ENCODE measurements around the gene CAND1. TPM values are rescaled to one million over a fixed set of nuclear protein-coding genes. Genes with fewer than 3 reads are reported as not detected.

CAND1 gene
- 100 to 1,000 TPM; 143 to 159 TPM for total RNA-seq

DNA sequence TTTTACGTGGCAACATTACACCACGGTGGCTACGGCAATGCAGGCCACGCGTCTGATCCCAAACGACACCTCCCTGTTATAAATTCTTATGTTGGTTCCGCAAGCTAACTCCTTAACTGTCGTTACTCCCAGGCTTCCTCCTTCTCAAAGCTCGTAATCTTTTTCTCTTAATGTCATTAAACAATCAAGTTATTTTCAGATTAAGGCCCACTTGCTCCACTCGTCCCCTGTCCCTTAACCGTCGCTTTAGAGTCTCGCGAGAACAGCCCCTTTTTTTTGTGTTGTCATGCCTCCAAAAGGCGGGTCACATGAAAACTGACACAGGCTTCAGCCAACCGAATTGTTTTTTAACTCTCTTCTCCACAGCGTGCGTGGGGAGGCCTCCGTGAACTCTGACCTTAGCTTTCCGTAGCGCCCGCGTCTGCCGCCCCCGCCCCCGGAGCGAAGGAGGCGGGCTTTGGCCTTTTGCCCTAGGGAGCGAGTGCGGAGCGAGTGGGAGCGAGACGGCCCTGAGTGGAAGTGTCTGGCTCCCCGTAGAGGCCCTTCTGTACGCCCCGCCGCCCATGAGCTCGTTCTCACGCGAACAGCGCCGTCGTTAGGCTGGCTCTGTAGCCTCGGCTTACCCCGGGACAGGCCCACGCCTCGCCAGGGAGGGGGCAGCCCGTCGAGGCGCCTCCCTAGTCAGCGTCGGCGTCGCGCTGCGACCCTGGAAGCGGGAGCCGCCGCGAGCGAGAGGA is at the start of gene CAND1:
TSS of gene CAND1 (plus strand) at position 463 of the 737 bp plus-strand sequence. CDS start 360 bp downstream, outside the sequence.
- Mint-ChIP-seq H3K36me3 (ENCODE audit: low read depth) (peaks cover 15% of the 10 kb centered on the region), H3K27me3 (no peaks in the 10 kb centered on the region), H3K9me3 (no peaks in the 10 kb centered on the region), H3K4me1 (peaks cover 38% of the 10 kb centered on the region), H3K4me3 (peak within 1 kb of the TSS; percentile 96), H3K27ac (peak within 1 kb of the TSS; percentile 99)
- DNase-seq, result peak; percentile 97
- CTCF ChIA-PET, result interaction anchor here (0.7 to 1.8 kb wide), 10 partner anchors 10 to 890 kb away, joined by 3 to 6 read pairs (median 3); no protein-coding TSS in a partner anchor
- POLR2A ChIA-PET, result interaction anchor here (1.2 kb wide), 1 partner anchor 85 kb away, joined by 3 read pairs; no protein-coding TSS in a partner anchor

DNA sequence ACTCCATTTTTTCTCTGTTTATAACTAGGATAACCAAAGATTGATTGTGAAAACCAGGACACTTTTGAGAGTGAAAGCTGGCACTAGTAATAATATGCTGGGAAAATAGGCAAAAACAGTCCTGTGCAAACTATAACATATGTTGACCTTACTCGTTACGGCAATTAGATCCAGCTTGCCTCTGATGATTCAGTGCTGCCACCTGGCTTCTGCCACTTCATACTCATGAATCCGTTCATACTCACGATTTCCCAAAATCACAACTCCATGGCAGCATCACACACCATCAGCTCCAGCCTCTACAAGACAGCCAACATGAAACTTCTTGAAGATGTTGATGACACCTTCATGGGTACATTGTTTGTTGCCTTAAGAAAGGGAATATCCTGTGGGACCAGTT is 49.1 kb upstream of the CAND1 start:
- ChIA-PET POLR2A (no interaction called here), CTCF (no interaction called here)
- H3K9me3 Mint-ChIP-seq, result no peaks in the 10 kb centered on the region
- no peak overlapping the region for H3K27ac Mint-ChIP-seq
- no peaks in the 10 kb centered on the region for H3K36me3 Mint-ChIP-seq (ENCODE audit: low read depth)
- H3K4me1 Mint-ChIP-seq, result no peaks in the 10 kb centered on the region
- DNase-seq, result no peak
- H3K27me3 Mint-ChIP-seq, result no peaks in the 10 kb centered on the region
- H3K4me3 Mint-ChIP-seq, result no peak overlapping the region

DNA sequence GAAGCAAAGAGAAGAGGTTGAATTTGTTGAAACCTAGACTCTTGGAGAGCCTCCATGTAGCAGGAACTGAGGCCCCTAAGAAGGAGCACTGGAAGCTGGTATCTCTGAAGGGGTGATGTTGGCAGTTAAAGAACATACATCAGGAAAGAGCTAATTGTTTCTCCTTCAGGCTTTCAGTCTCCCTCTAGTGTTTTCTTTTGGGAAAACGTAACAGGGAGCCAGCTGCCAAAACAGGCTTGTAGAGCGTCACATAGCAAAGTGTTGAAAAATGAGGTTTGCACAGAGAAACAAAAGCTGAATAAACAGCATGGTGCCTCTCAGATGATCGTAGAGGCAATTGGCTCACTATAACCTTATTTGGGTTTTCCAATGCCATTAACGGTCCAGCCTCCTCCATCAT is 46.9 kb upstream of the CAND1 start:
- H3K4me1 Mint-ChIP-seq, result no peaks in the 10 kb centered on the region
- no peaks in the 10 kb centered on the region for H3K36me3 Mint-ChIP-seq (ENCODE audit: low read depth)
- ChIA-PET CTCF (interaction anchor here (1.2 kb wide), 1 partner anchor 78 kb away, joined by 3 read pairs; no protein-coding TSS in a partner anchor), POLR2A (no interaction called here)
- H3K27me3 Mint-ChIP-seq, result no peaks in the 10 kb centered on the region
- H3K4me3 Mint-ChIP-seq, result no peak overlapping the region
- no peak for DNase-seq
- no peaks in the 10 kb centered on the region for H3K9me3 Mint-ChIP-seq
- H3K27ac Mint-ChIP-seq, result no peak overlapping the region

DNA sequence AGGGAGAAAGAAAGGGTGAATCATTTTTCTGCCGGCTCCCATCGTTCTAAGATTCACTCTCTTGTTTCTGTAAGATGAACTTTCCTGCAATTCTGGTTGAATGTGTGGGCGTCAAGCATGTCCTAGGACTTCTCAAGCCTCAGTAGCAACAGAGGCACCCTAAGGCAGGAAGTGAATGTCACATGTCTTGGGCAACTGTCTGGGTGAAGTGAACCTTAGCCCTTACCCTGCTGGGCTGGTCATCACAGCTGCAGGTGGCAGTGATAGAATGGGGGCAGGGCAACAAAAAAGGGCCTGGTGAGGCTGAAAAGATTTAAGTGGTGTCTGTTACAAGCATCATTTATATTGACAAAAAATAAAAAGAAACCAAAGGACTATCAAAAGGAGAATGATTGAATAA is 45.9 kb upstream of the CAND1 start:
- no peaks in the 10 kb centered on the region for H3K4me1 Mint-ChIP-seq
- no peak for DNase-seq
- no peak overlapping the region for H3K4me3 Mint-ChIP-seq
- ChIA-PET CTCF (no interaction called here), POLR2A (no interaction called here)
- no peaks in the 10 kb centered on the region for H3K9me3 Mint-ChIP-seq
- no peaks in the 10 kb centered on the region for H3K27me3 Mint-ChIP-seq
- H3K36me3 Mint-ChIP-seq (ENCODE audit: low read depth), result no peaks in the 10 kb centered on the region
- H3K27ac Mint-ChIP-seq, result no peak overlapping the region

DNA sequence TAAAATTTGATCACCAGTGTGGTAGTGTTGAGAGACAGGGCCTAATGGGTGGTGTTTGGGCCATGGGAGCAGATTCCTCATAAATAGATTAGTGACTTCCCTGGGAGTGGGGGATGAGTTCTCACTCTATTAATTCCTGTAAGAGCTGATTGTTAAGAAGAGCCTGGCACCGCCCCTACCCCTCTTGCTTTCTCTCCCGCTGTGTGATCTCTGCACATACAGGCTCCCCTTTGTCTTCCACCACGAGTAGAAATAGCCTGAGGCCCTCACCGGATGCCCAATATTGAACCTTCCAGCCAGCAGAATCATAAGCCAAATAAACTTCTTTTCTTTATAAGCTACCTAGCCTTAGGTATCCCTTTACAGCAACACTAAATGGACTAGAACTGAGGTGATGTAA is 31.9 kb upstream of the CAND1 start:
- no peak overlapping the region for H3K4me3 Mint-ChIP-seq
- no peak overlapping the region for H3K27ac Mint-ChIP-seq
- H3K4me1 Mint-ChIP-seq, result no peaks in the 10 kb centered on the region
- CTCF ChIA-PET, result no interaction called here
- H3K9me3 Mint-ChIP-seq, result peaks cover 6% of the 10 kb centered on the region
- no peaks in the 10 kb centered on the region for H3K36me3 Mint-ChIP-seq (ENCODE audit: low read depth)
- POLR2A ChIA-PET, result no interaction called here
- DNase-seq, result no peak
- peaks cover 4% of the 10 kb centered on the region for H3K27me3 Mint-ChIP-seq

DNA sequence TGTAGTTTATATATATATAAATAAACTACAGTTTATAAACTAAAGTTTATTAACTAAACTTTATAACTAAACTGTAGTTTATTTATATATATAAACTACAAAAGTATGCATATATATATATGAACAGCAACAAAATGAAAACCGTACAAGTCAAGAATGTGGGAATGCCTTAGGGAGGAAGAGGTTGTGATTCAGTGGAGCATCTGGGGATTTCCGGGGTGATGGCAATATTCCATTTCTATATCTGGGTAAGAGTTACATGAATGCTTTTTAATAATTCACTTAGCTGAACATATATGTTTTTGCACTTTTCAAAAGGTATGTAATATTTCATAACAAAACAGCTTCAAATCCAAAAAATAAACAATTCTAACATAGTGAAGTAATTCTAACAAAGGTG is 30.1 kb upstream of the CAND1 start:
- Mint-ChIP-seq H3K9me3 (peaks cover 4% of the 10 kb centered on the region), H3K4me1 (no peaks in the 10 kb centered on the region), H3K27ac (no peak overlapping the region), H3K27me3 (peaks cover 4% of the 10 kb centered on the region), H3K36me3 (ENCODE audit: low read depth) (no peaks in the 10 kb centered on the region), H3K4me3 (no peak overlapping the region)
- ChIA-PET POLR2A (no interaction called here), CTCF (no interaction called here)
- no peak for DNase-seq

DNA sequence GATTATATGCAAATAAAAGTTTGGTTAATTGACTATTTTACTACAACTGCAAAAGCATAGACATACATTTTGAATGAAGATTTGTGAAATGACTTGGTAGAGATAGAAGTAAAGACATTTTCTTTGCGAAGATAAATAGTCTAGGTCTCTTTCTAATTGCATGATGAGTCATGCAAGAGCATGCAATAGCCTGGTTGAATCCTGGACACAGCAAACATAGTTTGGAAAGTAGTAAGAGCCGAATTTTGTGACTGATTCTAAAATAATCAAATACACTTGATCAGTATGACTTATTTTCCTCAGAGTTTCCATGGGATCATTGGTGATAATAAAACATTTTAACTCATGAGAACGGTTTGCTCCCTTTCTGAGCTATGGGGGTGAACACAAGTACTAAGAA is 27.7 kb upstream of the CAND1 start:
- no peak for DNase-seq
- Mint-ChIP-seq H3K27ac (no peak overlapping the region), H3K36me3 (ENCODE audit: low read depth) (no peaks in the 10 kb centered on the region), H3K4me3 (no peak overlapping the region), H3K9me3 (no peaks in the 10 kb centered on the region), H3K4me1 (no peaks in the 10 kb centered on the region), H3K27me3 (no peaks in the 10 kb centered on the region)
- CTCF ChIA-PET, result no interaction called here
- POLR2A ChIA-PET, result no interaction called here

DNA sequence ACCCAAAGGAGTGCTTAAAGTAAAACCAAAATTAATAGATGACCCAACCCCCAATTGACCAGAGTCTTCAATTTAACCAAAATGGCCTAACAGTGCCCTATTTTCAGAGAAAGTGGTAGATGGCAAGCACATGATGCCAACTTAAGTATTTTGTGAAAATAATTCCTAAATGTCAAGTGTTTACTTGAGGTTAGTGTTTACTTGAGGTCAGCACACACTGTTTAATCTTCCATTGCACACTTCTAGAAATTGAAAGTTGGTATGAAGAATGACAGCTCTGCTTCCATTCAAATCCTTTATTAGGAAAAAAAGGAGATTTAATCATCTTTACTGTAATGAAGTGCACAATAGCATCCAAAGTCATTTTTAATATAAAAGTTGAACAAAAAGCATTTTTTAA is 25.9 kb upstream of the CAND1 start:
- H3K27me3 Mint-ChIP-seq, result no peaks in the 10 kb centered on the region
- no peaks in the 10 kb centered on the region for H3K9me3 Mint-ChIP-seq
- H3K4me1 Mint-ChIP-seq, result no peaks in the 10 kb centered on the region
- no peak overlapping the region for H3K27ac Mint-ChIP-seq
- ChIA-PET POLR2A (no interaction called here), CTCF (no interaction called here)
- H3K36me3 Mint-ChIP-seq (ENCODE audit: low read depth), result no peaks in the 10 kb centered on the region
- no peak overlapping the region for H3K4me3 Mint-ChIP-seq
- DNase-seq, result no peak

DNA sequence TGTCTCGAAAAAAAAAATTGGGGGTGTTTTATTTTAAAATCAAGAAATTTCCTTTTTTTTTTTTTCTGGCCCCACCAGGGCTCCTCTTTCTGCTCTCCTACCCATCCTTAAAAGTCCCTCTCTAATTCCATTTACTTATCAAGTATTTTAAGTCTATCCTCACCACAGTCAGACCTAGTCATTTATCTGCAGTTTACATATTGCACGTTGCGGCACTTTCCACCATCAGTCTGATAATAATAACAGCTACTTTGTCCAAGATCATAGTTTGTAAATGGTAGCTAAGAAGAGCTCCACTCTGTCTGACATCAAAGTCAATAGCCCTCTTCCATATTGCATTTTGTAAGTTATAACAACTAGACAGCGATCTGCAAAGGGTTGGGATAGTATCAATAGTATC is 23.6 kb upstream of the CAND1 start:
- POLR2A ChIA-PET, result no interaction called here
- CTCF ChIA-PET, result no interaction called here

DNA sequence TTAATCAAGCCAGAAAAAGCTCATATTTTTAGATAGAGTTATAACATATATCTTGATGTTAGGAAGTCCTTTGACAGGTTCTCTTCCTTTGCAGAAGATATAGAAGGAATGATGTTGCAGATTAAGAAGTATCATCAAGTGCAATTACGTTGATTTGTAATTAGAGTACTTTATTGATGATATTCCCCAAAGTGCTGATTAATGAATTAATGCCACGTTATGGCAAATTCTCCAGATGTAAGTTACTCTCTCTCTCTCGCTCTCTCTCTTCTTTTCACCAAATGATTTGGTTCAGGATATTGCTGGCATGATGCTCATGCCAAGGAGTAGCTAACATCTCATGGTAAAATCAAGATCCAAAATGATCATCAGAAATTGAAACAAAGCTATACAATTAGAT is 18.1 kb upstream of the CAND1 start:
- H3K4me3 Mint-ChIP-seq, result no peak overlapping the region
- H3K27ac Mint-ChIP-seq, result no peak overlapping the region
- CTCF ChIA-PET, result no interaction called here
- no peaks in the 10 kb centered on the region for H3K36me3 Mint-ChIP-seq (ENCODE audit: low read depth)
- no peaks in the 10 kb centered on the region for H3K9me3 Mint-ChIP-seq
- no peaks in the 10 kb centered on the region for H3K4me1 Mint-ChIP-seq
- DNase-seq, result no peak
- POLR2A ChIA-PET, result no interaction called here
- peaks cover 7% of the 10 kb centered on the region for H3K27me3 Mint-ChIP-seq

More for the DNA sequence above, 23.6 kb upstream of the CAND1 start:
- Mint-ChIP-seq H3K4me3 (no peak overlapping the region), H3K27me3 (no peaks in the 10 kb centered on the region), H3K4me1 (no peaks in the 10 kb centered on the region), H3K36me3 (ENCODE audit: low read depth) (no peaks in the 10 kb centered on the region), H3K9me3 (no peaks in the 10 kb centered on the region), H3K27ac (no peak overlapping the region)
- DNase-seq, result no peak

DNA sequence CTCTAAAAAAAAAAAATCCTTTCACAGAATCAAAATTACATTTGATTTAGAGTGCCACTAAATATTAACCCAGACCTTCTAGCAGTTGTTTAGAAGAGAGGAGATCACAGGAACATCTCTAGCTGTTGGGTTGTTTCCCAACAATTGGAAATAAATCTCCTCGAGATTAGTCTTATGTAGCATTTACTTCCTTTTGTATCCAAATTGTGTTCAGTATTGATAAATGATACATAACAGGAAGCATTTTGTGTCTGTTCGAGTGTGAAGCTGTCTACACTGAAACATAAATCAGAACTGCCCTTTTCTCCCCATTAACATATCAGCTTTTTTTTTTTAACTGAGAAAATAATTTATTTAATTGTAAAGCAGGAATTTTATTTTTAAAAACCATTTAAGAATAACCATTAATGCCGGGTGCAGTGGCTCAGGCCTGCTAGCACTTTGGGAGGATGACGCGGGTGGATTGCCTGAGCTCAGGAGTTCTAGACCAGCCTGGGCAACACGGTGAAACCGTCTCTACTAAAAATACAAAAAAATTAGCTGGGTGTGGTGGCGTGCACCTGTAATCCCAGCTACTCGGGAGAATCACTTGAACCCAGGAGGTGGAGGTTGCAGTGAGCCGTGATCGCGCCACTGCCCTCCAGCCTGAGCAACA is 14.7 kb upstream of the CAND1 start:
- ChIA-PET POLR2A (no interaction called here), CTCF (interaction anchor here (0.6 kb wide), 1 partner anchor 838 kb away, joined by 5 read pairs; no protein-coding TSS in a partner anchor)
- no peak overlapping the region for H3K27ac Mint-ChIP-seq
- no peaks in the 10 kb centered on the region for H3K4me1 Mint-ChIP-seq
- peaks cover 7% of the 10 kb centered on the region for H3K27me3 Mint-ChIP-seq
- H3K4me3 Mint-ChIP-seq, result no peak overlapping the region
- no peaks in the 10 kb centered on the region for H3K36me3 Mint-ChIP-seq (ENCODE audit: low read depth)
- no peak for DNase-seq
- no peaks in the 10 kb centered on the region for H3K9me3 Mint-ChIP-seq

DNA sequence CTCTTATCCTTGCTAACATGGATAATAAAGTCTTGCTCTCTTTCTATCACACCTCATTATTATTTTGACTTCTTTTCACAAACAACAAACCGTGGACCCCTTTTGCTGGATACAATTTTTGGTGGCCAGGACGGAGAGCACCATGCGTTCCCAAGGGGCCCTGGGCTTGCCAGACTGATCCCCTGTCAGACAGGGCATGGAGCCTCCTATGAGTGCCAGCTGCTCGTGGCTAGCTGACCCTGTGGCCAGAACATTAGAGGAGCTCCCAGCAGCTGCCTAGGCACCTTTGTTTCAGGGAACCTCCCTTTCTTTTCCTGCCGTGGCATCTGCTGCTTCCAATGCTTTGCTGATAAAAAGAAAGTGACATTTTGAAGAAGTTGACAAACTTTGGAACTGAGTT is 12.5 kb upstream of the CAND1 start:
- no peaks in the 10 kb centered on the region for H3K9me3 Mint-ChIP-seq
- ChIA-PET CTCF (no interaction called here), POLR2A (no interaction called here)
- no peak for DNase-seq
- no peak overlapping the region for H3K4me3 Mint-ChIP-seq
- H3K36me3 Mint-ChIP-seq (ENCODE audit: low read depth), result no peaks in the 10 kb centered on the region
- no peaks in the 10 kb centered on the region for H3K4me1 Mint-ChIP-seq
- no peak overlapping the region for H3K27ac Mint-ChIP-seq
- peaks cover 4% of the 10 kb centered on the region for H3K27me3 Mint-ChIP-seq

DNA sequence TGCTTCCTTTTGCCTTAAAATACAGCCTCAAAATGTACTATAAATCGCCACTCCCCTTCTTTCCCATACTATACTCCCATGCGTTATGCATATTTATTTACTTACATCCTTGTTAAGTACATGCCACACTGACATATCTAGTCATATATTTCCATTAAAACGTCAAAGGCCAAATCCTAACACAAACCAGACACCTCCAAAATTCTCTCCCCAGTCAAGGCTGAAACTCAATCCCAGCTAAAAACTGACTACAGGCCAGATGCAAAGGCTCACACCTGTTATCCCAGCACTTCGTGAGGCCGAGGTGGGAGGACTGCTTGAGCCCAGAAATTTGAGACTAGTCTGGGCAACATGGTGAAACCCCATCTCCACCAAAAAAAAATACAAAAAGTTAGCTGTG is 5.7 kb upstream of the CAND1 start:
- no peaks in the 10 kb centered on the region for H3K9me3 Mint-ChIP-seq
- H3K27me3 Mint-ChIP-seq, result no peaks in the 10 kb centered on the region
- no peak overlapping the region for H3K27ac Mint-ChIP-seq
- peaks cover 10% of the 10 kb centered on the region for H3K4me1 Mint-ChIP-seq
- H3K36me3 Mint-ChIP-seq (ENCODE audit: low read depth), result no peaks in the 10 kb centered on the region
- POLR2A ChIA-PET, result no interaction called here
- CTCF ChIA-PET, result no interaction called here
- no peak overlapping the region for H3K4me3 Mint-ChIP-seq
- no peak for DNase-seq

Data from activated CD4-positive, alpha-beta T cell treated with anti-CD3 and anti-CD28 coated beads, Interleukin-2, amount 10 ng/mL, durations not matched to agents 7 days and 5 days (primary cell).